Sciatic nerve (tissue), 2 donors: Measurements from ENCODE around the gene SLC25A21. TPM values are rescaled to one million over a fixed set of nuclear protein-coding genes. Genes with fewer than 3 reads are reported as not detected.
"Not testable (repeated sequence)": the region's sequence is repeated elsewhere in the genome, so short reads cannot be mapped to it uniquely, and the experiment has no call there.

Experiments used
- ATAC-seq: fragments of 200-7000 bp; cut with Tn5 transposase; one replicate; pipeline ENCODE4 v1.9.1; 2020; ENCODE audit warnings: mild to moderate bottlenecking, moderate library complexity
- DNase-seq: peaks from one replicate; pipeline ENCODE4 v3.0.0-alpha.2; 2020; ENCODE audit warnings: low spot score
- intact Hi-C: fragments of 100-400 bp; cut with DNase I; formaldehyde crosslinking; loops from one replicate; pipeline ENCODE4 v1.14.2; 2022
- total RNA-seq: library from RNA; stranded (reverse); fragmentation: NEBNext Ultra II Directional; extraction: Animal tissue kit (Norgen Biotek cat#: 25700); gene quantifications from one replicate; pipeline ENCODE4 v1.2.1, GENCODE V29; 2021
- donor health status: DM: no; HTN: no; CAD: no.
- donor health status: DM: no; HTN: no; CAD: no.

The SLC25A21 gene
- total RNA-seq, 1 donor from 2014 or later, result 1.4 TPM

DNA sequence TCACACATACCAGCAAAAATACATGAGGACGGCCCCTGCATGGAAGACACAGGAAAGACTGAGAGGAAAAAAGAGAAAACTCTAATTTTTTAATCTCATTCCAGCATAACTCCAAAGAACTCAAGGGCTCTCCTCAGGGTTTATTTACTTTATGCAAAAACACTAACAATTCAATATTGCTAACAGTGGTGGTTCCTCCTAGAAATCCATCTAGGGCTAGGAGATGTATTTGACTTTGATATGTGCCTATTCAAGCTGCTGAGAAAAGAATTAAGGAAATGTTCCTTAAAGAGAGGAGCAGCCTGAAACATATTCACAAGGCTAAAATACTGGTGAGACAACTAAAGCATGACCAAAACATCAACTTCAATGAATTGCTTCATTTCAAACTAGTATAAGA lies 57.0 kb downstream of the SLC25A21 start:
- DNase-seq (no peak), ATAC-seq (no peak)
- intact Hi-C loops, result no loop called here

DNA sequence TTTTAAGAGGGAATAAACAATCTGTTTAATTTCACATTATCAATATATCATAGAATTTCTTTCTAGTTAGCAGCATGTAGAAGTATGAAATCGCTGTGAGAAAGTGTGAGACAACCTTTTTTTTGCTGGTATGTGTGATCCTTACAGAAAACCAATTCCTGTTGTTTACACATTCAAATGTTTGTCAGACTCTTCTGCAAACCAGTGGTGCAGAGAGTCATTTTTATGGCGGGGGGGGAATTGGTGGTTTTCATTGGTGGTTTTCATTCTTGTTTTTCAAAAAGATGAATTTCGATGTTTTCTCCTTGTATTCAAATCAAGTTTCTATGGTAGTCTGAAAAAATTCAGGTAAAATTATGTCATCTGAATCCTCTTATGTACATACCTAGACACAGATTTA lies 57.8 kb downstream of the SLC25A21 start:
- no peak for DNase-seq
- intact Hi-C loops, result no loop called here
- no peak for ATAC-seq

GRCh38 chr14:37114002-37114401 lies 58.4 kb downstream of the SLC25A21 start:
- intact Hi-C loops, result no loop called here
- no peak for ATAC-seq
- DNase-seq, result no peak

- intact Hi-C loops, result no loop called here
- DNase-seq (no peak), ATAC-seq (no peak)
Measured at GRCh38 chr14:37098132-37098531, 74.3 kb downstream of the SLC25A21 start.

- DNase-seq (no peak), ATAC-seq (no peak)
- intact Hi-C loops, result no loop called here
Measured at GRCh38 chr14:37094502-37094901, 77.9 kb downstream of the SLC25A21 start.

GRCh38 chr14:37093364-37093763 lies 79.0 kb downstream of the SLC25A21 start:
- no peak for DNase-seq
- ATAC-seq, result no peak
- intact Hi-C loops, result no loop called here

DNA sequence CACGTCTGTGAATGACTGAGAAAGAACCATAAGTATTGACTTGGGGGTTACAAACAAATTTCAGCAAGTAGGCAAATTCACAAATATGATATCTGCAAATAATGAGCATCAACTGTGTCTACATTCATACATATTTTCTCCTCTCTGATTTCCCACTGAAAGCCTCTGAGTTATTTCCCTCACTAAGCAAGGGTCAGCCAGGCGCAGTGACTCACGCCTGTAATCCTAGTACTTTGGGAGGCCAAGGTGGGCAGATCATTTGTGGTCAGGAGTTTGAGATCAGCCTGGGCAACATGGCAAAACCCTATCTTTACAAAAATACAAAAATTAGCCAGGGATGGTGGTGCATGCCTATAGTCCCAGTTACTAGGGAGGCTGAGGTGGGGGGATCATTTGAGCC lies 80.8 kb downstream of the SLC25A21 start:
- no peak for ATAC-seq
- no peak for DNase-seq
- intact Hi-C loops, result no loop called here

GRCh38 chr14:37090026-37090425 lies 82.4 kb downstream of the SLC25A21 start:
- no peak for ATAC-seq
- DNase-seq, result no peak
- intact Hi-C loops, result no loop called here

DNA sequence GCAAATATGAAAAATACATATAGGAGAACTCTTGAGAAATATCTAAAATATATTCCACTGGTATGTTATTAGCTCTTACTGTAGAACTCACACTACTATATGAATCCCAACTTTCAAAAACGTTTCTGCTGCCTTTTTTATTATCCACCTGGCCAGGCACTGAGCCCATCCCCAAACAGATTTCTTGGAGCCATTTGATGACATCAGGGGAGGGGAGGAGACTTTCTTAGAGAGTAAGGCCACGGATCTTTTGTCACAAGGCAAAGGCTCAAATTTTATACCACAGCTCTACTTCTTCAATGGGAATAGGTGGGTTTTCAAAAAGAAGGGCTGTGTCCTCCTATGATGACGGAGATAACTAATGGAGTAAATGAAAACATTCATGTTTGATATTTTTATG lies 83.0 kb downstream of the SLC25A21 start:
- DNase-seq (no peak), ATAC-seq (no peak)
- intact Hi-C loops, result no loop called here

DNA sequence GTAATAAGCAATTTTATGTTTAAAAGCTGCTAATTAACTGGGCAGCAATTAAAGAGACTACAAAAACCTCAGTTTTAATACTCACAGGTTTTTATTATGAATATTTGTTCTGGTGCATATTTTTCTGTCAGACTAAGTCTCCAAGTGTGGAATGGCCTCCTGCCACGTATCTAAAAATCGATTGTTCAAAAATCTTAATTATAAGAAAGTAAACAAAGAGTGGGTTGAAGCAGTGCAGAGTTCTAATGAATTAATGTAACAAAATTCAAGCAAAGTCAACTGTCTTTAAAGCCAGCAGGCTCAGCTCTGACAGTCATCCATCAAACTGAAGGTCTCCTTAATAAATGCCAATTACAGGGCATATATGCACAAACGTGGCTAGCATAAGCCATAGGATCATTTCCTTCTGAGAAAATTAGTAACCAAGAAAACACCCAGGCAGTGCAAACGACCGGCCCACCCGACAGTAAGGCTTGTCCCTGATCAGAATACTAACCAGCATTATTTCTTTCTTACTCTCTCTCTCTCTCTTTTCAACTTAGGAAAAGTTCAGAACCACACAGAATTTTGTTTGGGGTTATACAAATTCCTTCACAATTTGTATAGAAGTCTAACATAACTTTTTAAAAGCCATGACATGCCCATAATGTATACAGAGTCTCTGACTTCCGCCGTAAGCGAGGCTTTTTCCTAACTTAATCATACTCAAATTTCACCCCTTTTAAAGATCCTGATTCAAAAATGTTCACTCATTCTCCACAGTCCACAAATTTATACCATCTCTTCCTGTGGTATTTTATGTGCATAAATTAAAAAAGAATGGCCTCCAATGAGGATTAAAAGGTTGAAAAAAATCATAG lies 83.8 kb downstream of the SLC25A21 start:
- intact Hi-C loops, result no loop called here
- DNase-seq (no peak), ATAC-seq (no peak)

GRCh38 chr14:37087520-37087919 lies 84.9 kb downstream of the SLC25A21 start:
- no peak for ATAC-seq
- intact Hi-C loops, result no loop called here
- no peak for DNase-seq

DNA sequence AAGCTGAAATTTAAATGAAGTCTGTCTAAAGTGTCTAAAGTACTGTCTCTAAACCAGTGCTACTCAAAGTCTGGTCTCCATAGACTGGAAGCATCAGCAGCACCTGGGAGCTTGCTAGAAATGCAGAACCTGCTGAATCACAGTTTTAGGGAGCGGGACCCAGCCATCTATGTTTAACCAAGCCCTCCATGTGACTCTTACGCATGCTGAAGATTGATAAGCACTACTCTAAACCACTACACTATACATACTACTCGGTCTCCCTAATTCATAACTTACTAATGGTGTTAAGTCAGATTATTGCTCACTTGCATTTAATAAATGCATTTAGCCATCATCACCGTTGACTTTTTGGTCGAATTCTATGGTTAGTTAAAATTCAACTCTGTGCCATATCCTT lies 88.8 kb downstream of the SLC25A21 start:
- intact Hi-C loops, result no loop called here
- DNase-seq (no peak), ATAC-seq (no peak)

GRCh38 chr14:37082449-37082848 lies 90.0 kb downstream of the SLC25A21 start:
- intact Hi-C loops, result no loop called here
- no peak for ATAC-seq

GRCh38 chr14:37081856-37082255 lies 90.5 kb downstream of the SLC25A21 start:
- DNase-seq (no peak), ATAC-seq (no peak)
- intact Hi-C loops, result no loop called here

More at GRCh38 chr14:37082449-37082848, 90.0 kb downstream of the SLC25A21 start:
- no peak for DNase-seq

DNA sequence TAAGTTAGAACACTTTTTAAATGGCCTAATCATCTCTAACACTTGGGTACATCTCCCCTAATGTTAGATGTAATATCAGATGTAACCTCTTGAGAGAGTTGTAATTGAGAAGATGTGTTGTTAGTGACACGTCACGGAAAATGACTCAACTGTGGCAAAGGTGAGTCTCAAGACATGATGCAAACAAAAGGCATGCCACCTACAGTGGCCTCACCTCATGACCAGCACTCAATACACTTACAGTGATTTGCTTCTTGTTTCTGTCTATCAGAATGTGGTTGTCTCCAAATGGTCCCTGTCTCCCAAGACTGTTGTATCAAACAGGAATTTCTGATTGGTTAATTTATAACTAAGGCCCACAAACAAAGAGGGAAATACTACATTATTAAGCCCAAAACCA lies 91.2 kb downstream of the SLC25A21 start:
- intact Hi-C loops, result no loop called here
- DNase-seq, result no peak

DNA sequence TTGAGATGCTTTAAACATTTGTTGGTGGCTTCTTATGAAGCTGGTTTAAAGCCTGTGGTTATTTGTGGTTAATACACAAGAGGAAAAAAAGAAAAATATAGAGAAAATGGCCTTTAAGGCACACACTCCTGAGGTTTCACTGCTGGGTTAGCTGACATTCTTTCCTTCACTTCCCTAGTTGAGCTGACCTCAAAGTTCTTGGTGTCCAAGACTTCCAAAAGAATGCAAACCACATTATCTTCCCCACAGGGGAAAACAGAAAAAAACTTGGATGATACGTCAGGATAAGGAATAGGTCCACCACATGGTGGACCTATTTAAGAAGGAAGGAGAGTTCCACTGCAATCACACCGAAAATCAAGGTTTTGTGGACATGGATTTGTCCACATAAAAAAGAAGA lies 94.3 kb downstream of the SLC25A21 start:
- intact Hi-C loops, result no loop called here
- DNase-seq (no peak), ATAC-seq (no peak)

More for the DNA sequence above, 91.2 kb downstream of the SLC25A21 start:
- ATAC-seq, result no peak

DNA sequence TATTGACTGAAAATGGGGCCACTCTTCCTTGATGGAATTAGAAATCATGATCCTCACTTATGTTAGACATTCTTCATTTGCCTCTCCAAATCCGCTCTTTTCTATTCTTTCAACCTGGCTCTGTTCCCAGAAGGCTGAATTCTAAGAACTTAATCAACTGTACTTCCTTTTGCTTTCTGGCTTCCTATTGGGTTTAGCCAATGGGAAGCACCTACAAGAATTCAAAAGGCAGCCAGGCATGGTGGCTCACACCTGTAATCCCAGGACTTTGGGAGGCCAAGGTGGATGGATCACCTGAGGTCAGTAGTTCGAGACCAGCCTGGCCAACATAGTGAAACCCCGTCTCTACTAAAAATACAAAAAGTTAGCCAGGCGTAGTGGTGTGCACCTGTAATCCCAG lies 98.1 kb downstream of the SLC25A21 start:
- ATAC-seq, DNase-seq, intact Hi-C loops: not testable (repeated sequence)

GRCh38 chr14:37063467-37064240 lies 108.8 kb downstream of the SLC25A21 start:
- DNase-seq (no peak), ATAC-seq (no peak)
- intact Hi-C loops, result no loop called here

GRCh38 chr14:37062191-37062803 lies 110.1 kb downstream of the SLC25A21 start:
- no peak for DNase-seq
- ATAC-seq, result no peak

DNA sequence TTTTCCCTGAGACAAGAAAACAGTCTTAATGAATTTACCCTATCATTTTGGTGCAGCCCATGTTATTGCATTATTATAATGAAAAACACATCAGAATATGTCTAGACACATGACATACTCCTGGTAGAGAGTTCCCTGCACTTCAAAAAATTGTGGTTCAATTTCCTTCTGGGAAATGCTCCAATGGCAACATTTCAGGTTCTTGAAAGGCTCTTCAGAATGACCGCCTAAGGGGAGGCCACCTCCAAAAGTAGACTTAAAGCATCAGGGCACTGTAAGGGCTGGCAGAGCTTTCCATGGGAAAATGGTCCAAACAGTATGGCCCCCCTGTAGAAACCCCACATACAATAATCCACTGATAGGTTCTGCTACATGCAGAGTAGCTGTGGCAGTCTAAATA lies 110.7 kb downstream of the SLC25A21 start:
- intact Hi-C loops, result no loop called here
- DNase-seq, result no peak
- ATAC-seq, result peak; percentile 10

More at GRCh38 chr14:37062191-37062803, 110.1 kb downstream of the SLC25A21 start:
- intact Hi-C loops, result no loop called here
